Measurements from ENCODE around the gene SERPINH1.
A peak's percentile ranks its signal among the peaks of the same experiment; 100 is the strongest.
"Not testable (repeated sequence)": the region's sequence is repeated elsewhere in the genome, so short reads cannot be mapped to it uniquely, and the experiment has no call there.

Gene SERPINH1

DNA sequence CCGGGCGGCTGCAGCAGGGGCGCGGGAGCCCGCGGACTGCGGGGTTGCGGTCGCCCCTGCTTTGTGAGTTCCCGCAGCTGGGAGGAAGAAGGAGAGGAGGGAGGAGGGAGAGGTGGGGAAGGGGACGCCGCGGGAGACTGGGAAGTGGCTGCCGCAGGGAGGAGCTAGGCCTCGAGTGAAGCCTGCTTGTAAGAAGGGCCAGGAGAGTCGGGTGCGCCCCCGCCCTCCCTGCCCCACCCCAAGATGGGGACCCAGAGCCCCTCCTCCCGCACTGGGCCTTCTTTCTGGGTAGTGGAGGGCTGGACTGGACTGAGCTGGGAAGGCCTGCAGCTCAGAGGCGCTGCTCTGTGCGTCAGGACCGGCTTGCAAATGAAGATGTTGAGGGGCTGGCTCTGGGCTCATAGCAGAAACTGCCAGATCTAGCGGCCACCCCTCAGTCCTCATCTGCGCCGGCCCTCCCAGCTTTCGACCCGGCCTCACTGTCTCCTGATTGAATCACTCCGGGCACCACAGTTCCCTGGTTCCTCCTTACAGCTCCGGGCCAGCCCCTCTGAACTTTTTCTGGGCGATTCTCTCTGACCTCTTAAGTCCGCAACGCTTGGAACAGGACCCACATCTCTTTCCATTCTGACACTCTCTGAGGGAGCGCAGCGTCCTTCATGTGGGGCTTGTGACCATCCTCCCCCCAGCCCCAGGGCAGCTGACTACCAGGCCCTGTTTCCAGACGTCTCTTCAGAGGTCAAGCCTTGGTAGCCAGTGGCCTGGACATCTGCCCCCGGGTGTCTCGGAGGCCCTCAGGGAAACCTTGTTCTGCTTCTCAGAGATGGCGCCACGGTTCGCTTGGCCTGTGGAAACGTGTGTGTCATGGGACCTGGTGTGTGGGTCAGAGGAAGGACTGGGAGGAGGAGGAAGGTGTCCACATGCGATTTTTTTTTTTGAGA, 21.9 kb downstream of the SERPINH1 start:
- Histone ChIP-seq H3K27me3 (ENCODE audit: insufficient read depth, low read length, poor library complexity) (no peaks in the 10 kb centered on the region), H3K4me3 (ENCODE audit: low read length) (peak overlapping the region; percentile 78), H3K36me3 (ENCODE audit: control insufficient read depth, insufficient read depth, low read length) (no peaks in the 10 kb centered on the region), H3K56ac (ENCODE audit: low read length) (peak overlapping the region; percentile 98), H2BK120ac (ENCODE audit: low read depth, low read length) (peak overlapping the region; percentile 78), H3K4me2 (ENCODE audit: low read length) (peak overlapping the region; percentile 42), H3K4ac (ENCODE audit: low read depth, low read length) (peak overlapping the region; percentile 94), H3K4me1 (ENCODE audit: control insufficient read depth, low read depth, low read length) (peaks cover 5% of the 10 kb centered on the region), H3K9ac (ENCODE audit: low read length) (peak overlapping the region; percentile 82), H3K18ac (ENCODE audit: low read length) (peak overlapping the region; percentile 96), H2AK5ac (ENCODE audit: low read length) (peak overlapping the region; percentile 97), H3K79me1 (ENCODE audit: low read length) (no peaks in the 10 kb centered on the region), H3K23ac (ENCODE audit: low read length) (peak overlapping the region; percentile 57), H3K27ac (ENCODE audit: low read depth, low read length) (peak overlapping the region; percentile 94), H2BK15ac (replicated peaks; ENCODE audit: low read depth) (no peak overlapping the region), H3K79me2 (ENCODE audit: control insufficient read depth, insufficient read depth, low read length) (no peaks in the 10 kb centered on the region), H4K5ac (ENCODE audit: low read length) (peak overlapping the region; percentile 93), H2BK5ac (ENCODE audit: low read length) (peak overlapping the region; percentile 85), H4K8ac (ENCODE audit: low read depth, low read length) (peak overlapping the region; percentile 97)
- WGBS (ENCODE audit: extremely low coverage, insufficient coverage, low lambda C conversion rate) = no CpG with 5 or more reads among the region's 42 CpGs
- peak; percentile 87 for DNase-seq

DNA sequence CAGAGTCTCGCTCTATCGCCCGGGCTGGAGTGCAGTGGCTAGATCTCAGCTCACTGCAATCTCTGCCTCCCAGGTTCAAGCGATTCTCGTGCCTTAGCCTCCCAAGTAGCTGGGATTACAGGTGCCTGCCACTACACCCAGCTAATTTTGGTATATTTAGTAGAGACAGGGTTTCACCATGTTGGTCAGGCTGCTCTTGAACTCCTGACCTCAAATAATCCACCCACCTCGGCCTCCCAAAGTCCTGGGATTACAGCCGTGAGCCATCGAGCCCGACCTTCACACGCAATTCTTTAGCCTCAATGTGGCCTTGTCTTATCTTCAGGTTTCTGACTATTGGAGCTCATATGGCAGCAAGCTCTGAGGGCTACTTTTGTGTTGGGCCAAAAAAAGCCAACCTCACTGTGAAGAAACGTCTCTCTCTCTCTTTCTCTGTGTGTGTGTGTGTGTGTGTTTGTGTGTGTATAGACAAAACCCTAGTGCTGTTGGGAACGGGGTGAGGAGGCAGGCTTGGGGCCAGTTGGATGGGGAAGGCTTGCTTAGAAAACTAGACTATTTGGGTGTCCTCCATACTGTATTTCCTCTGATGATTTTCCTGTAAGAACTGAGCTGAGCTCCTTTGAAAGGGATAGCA, 22.7 kb downstream of the SERPINH1 start:
- peak overlapping the region; percentile 98 for H3K56ac ChIP-seq (ENCODE audit: low read length)
- H3K23ac ChIP-seq (ENCODE audit: low read length); H3K4me1 ChIP-seq (ENCODE audit: control insufficient read depth, low read depth, low read length); DNase-seq; H2BK120ac ChIP-seq (ENCODE audit: low read depth, low read length); H2AK5ac ChIP-seq (ENCODE audit: low read length); H3K79me1 ChIP-seq (ENCODE audit: low read length); H3K18ac ChIP-seq (ENCODE audit: low read length); H3K27me3 ChIP-seq (ENCODE audit: insufficient read depth, low read length, poor library complexity); H3K4ac ChIP-seq (ENCODE audit: low read depth, low read length); H3K4me2 ChIP-seq (ENCODE audit: low read length); H3K27ac ChIP-seq (ENCODE audit: low read depth, low read length); H2BK5ac ChIP-seq (ENCODE audit: low read length); H4K5ac ChIP-seq (ENCODE audit: low read length); H4K8ac ChIP-seq (ENCODE audit: low read depth, low read length); H2BK15ac ChIP-seq (replicated peaks; ENCODE audit: low read depth); H3K4me3 ChIP-seq (ENCODE audit: low read length); H3K36me3 ChIP-seq (ENCODE audit: control insufficient read depth, insufficient read depth, low read length); H3K79me2 ChIP-seq (ENCODE audit: control insufficient read depth, insufficient read depth, low read length): not testable (repeated sequence)
- no CpG with 5 or more reads among the region's 12 CpGs for WGBS (ENCODE audit: extremely low coverage, insufficient coverage, low lambda C conversion rate)
- H3K9ac ChIP-seq (ENCODE audit: low read length) = peak overlapping the region; percentile 82

DNA sequence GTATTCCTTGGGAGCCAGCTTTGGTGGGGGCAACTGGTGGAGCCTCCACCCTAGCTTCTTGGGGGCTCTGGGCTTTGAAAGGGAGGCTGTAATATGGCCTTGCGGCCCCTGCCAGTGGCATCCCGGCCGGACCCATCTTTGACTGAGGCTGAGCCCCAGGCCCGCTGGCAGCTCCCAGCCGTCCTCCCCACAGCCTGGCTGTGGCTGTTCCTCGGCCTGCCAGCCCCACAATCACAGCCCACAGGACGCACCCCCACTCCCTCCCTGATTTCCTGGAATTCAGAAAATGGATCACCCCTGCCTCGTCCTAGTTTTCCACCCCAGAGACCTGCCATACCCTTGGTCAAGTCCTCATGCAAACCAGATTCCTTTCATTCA, 23.2 kb downstream of the SERPINH1 start:
- Histone ChIP-seq H3K23ac (ENCODE audit: low read length) (no peak overlapping the region), H4K5ac (ENCODE audit: low read length) (no peak overlapping the region), H3K27ac (ENCODE audit: low read depth, low read length) (no peak overlapping the region), H2BK120ac (ENCODE audit: low read depth, low read length) (no peak overlapping the region), H3K18ac (ENCODE audit: low read length) (no peak overlapping the region), H2BK15ac (replicated peaks; ENCODE audit: low read depth) (no peak overlapping the region), H2BK5ac (ENCODE audit: low read length) (no peak overlapping the region), H3K36me3 (ENCODE audit: control insufficient read depth, insufficient read depth, low read length) (no peaks in the 10 kb centered on the region), H3K27me3 (ENCODE audit: insufficient read depth, low read length, poor library complexity) (no peaks in the 10 kb centered on the region), H3K4ac (ENCODE audit: low read depth, low read length) (no peak overlapping the region), H3K79me2 (ENCODE audit: control insufficient read depth, insufficient read depth, low read length) (no peaks in the 10 kb centered on the region), H3K9ac (ENCODE audit: low read length) (no peak overlapping the region), H4K8ac (ENCODE audit: low read depth, low read length) (no peak overlapping the region), H3K79me1 (ENCODE audit: low read length) (no peaks in the 10 kb centered on the region), H3K4me1 (ENCODE audit: control insufficient read depth, low read depth, low read length) (peaks cover 5% of the 10 kb centered on the region), H3K4me3 (ENCODE audit: low read length) (no peak overlapping the region), H3K56ac (ENCODE audit: low read length) (peak overlapping the region; percentile 17), H2AK5ac (ENCODE audit: low read length) (no peak overlapping the region), H3K4me2 (ENCODE audit: low read length) (no peak overlapping the region)
- no CpG with 5 or more reads among the region's 8 CpGs for WGBS (ENCODE audit: extremely low coverage, insufficient coverage, low lambda C conversion rate)
- DNase-seq = no peak

DNA sequence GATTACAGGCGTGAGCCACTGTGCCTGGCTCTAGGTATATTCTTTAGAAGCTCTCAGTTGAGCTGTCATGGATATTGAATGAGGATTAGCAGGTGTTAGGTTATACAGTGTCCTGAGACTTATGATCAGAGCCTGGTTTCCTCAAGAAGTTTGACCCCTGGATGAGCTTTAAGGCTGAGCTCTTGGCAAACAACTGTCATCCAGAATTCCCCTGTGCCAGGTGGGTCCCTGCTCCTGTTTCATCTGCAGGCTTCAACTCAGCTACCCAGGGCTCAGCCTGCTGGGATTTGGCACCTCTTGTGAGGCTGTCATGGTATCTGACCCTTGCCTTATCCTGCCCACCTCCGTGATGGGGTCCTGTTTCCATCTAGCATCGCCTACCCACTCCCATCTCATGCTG, 24.3 kb downstream of the SERPINH1 start:
- no CpG with 5 or more reads among the region's 3 CpGs for WGBS (ENCODE audit: extremely low coverage, insufficient coverage, low lambda C conversion rate)
- Histone ChIP-seq H4K8ac (ENCODE audit: low read depth, low read length) (no peak overlapping the region), H3K9ac (ENCODE audit: low read length) (no peak overlapping the region)

DNA sequence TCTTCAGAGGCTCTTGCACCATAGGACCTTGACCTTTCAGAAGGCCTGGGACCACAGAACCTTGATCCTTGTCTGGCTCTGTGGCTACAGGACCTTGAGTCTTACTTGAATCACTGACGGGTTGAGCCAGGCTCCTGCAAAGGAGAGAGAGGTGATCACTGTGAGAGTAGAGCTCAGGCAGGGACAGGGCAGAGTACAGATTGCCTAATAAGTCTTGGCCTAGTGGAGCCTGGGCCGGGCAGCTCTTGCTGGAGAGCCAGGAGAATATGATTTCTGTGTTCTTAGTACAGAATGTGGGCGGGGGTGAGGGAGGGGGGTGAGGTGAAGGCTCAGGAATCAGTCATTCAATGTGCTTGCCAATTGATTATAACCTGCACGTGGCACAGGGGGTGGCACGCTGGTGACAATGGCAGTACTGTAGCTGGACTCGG, 26.0 kb downstream of the SERPINH1 start:
- H3K4me2 ChIP-seq (ENCODE audit: low read length) = no peak overlapping the region
- no CpG with 5 or more reads among the region's 6 CpGs for WGBS (ENCODE audit: extremely low coverage, insufficient coverage, low lambda C conversion rate)
- H2BK120ac ChIP-seq (ENCODE audit: low read depth, low read length) = no peak overlapping the region
- H3K4ac ChIP-seq (ENCODE audit: low read depth, low read length) = no peak overlapping the region
- no peak overlapping the region for H3K27ac ChIP-seq (ENCODE audit: low read depth, low read length)
- no peak overlapping the region for H2BK5ac ChIP-seq (ENCODE audit: low read length)
- H3K27me3 ChIP-seq (ENCODE audit: insufficient read depth, low read length, poor library complexity) = no peaks in the 10 kb centered on the region
- no peaks in the 10 kb centered on the region for H3K36me3 ChIP-seq (ENCODE audit: control insufficient read depth, insufficient read depth, low read length)
- DNase-seq = no peak
- H3K79me1 ChIP-seq (ENCODE audit: low read length) = no peaks in the 10 kb centered on the region
- H2BK15ac ChIP-seq (replicated peaks; ENCODE audit: low read depth) = no peak overlapping the region
- H4K5ac ChIP-seq (ENCODE audit: low read length) = no peak overlapping the region
- H3K79me2 ChIP-seq (ENCODE audit: control insufficient read depth, insufficient read depth, low read length) = no peaks in the 10 kb centered on the region
- H2AK5ac ChIP-seq (ENCODE audit: low read length) = no peak overlapping the region
- H3K56ac ChIP-seq (ENCODE audit: low read length) = no peak overlapping the region
- no peak overlapping the region for H4K8ac ChIP-seq (ENCODE audit: low read depth, low read length)
- H3K4me1 ChIP-seq (ENCODE audit: control insufficient read depth, low read depth, low read length) = peaks cover 2% of the 10 kb centered on the region
- H3K18ac ChIP-seq (ENCODE audit: low read length) = no peak overlapping the region
- H3K4me3 ChIP-seq (ENCODE audit: low read length) = no peak overlapping the region
- H3K23ac ChIP-seq (ENCODE audit: low read length) = no peak overlapping the region
- H3K9ac ChIP-seq (ENCODE audit: low read length) = no peak overlapping the region

More for the DNA sequence above, 24.3 kb downstream of the SERPINH1 start:
- Histone ChIP-seq H3K4ac (ENCODE audit: low read depth, low read length) (no peak overlapping the region), H3K56ac (ENCODE audit: low read length) (no peak overlapping the region), H3K27ac (ENCODE audit: low read depth, low read length) (no peak overlapping the region), H2BK15ac (replicated peaks; ENCODE audit: low read depth) (no peak overlapping the region), H2BK120ac (ENCODE audit: low read depth, low read length) (no peak overlapping the region), H4K5ac (ENCODE audit: low read length) (no peak overlapping the region), H3K79me2 (ENCODE audit: control insufficient read depth, insufficient read depth, low read length) (no peaks in the 10 kb centered on the region), H3K18ac (ENCODE audit: low read length) (no peak overlapping the region), H3K36me3 (ENCODE audit: control insufficient read depth, insufficient read depth, low read length) (no peaks in the 10 kb centered on the region), H3K4me3 (ENCODE audit: low read length) (no peak overlapping the region), H2BK5ac (ENCODE audit: low read length) (no peak overlapping the region), H3K4me2 (ENCODE audit: low read length) (no peak overlapping the region), H2AK5ac (ENCODE audit: low read length) (no peak overlapping the region), H3K4me1 (ENCODE audit: control insufficient read depth, low read depth, low read length) (peaks cover 5% of the 10 kb centered on the region), H3K27me3 (ENCODE audit: insufficient read depth, low read length, poor library complexity) (no peaks in the 10 kb centered on the region), H3K79me1 (ENCODE audit: low read length) (no peaks in the 10 kb centered on the region), H3K23ac (ENCODE audit: low read length) (no peak overlapping the region)
- no peak for DNase-seq
